Mesendoderm (in vitro differentiated cells): Measurements from ENCODE around the gene NUDCD3.

ENCODE experiments used
- DNase-seq: peaks from one replicate; pipeline ENCODE4 v3.0.0; 2013
- H2AK5ac ChIP-seq: 2 replicates; pipeline ENCODE4 v1.6.1; 2013; ENCODE audit warnings: low read length, inconsistent platforms
- H2BK120ac ChIP-seq: 2 replicates; pipeline ENCODE4 v1.6.1; 2013; ENCODE audit warnings: low read depth, mild to moderate bottlenecking, low read length, moderate library complexity, mixed read lengths
- H2BK15ac ChIP-seq: replicated peaks from 2 replicates; pipeline ENCODE4 v1.6.1; 2013; ENCODE audit warnings: low read depth, mild to moderate bottlenecking, moderate library complexity
- H2BK5ac ChIP-seq: 2 replicates; pipeline ENCODE4 v1.6.1; 2013; ENCODE audit warnings: low read length, inconsistent platforms
- H3K18ac ChIP-seq: 2 replicates; pipeline ENCODE4 v1.6.1; 2013; ENCODE audit warnings: mild to moderate bottlenecking, low read length, mixed read lengths
- H3K23ac ChIP-seq: one replicate; pipeline ENCODE4 v1.6.1; 2013; ENCODE audit warnings: low read length
- H3K27ac ChIP-seq: 2 replicates; pipeline ENCODE4 v1.5.1; 2013; ENCODE audit warnings: low read depth, mild to moderate bottlenecking, inconsistent platforms, low read length, moderate library complexity
- H3K27me3 ChIP-seq: 2 replicates; pipeline ENCODE4 v1.6.1; 2013; ENCODE audit warnings: low read length, control low read depth, mild to moderate bottlenecking, inconsistent platforms; ENCODE audit not compliant: insufficient read depth, poor library complexity
- H3K36me3 ChIP-seq: 2 replicates; pipeline ENCODE4 v1.6.1; 2013; ENCODE audit warnings: low read length, inconsistent platforms; ENCODE audit not compliant: control insufficient read depth, insufficient read depth
- H3K4ac ChIP-seq: one replicate; pipeline ENCODE4 v1.6.1; 2013; ENCODE audit warnings: low read depth, mild to moderate bottlenecking, low read length, moderate library complexity
- H3K4me1 ChIP-seq: 2 replicates; pipeline ENCODE4 v1.6.1; 2013; ENCODE audit warnings: low read depth, low read length, inconsistent platforms; ENCODE audit not compliant: control insufficient read depth
- H3K4me2 ChIP-seq: 2 replicates; pipeline ENCODE4 v1.6.1; 2013; ENCODE audit warnings: low read length
- H3K4me3 ChIP-seq: 2 replicates; pipeline ENCODE4 v1.5.1; 2013; ENCODE audit warnings: mild to moderate bottlenecking, low read length
- H3K56ac ChIP-seq: one replicate; pipeline ENCODE4 v1.6.1; 2013; ENCODE audit warnings: low read length
- H3K79me1 ChIP-seq: 2 replicates; pipeline ENCODE4 v1.6.1; 2013; ENCODE audit warnings: low read length, inconsistent platforms
- H3K79me2 ChIP-seq: 2 replicates; pipeline ENCODE4 v1.6.1; 2013; ENCODE audit warnings: mild to moderate bottlenecking, low read length; ENCODE audit not compliant: control insufficient read depth, insufficient read depth
- H3K9ac ChIP-seq: 2 replicates; pipeline ENCODE4 v1.6.1; 2013; ENCODE audit warnings: low read length, inconsistent platforms
- H4K5ac ChIP-seq: one replicate; pipeline ENCODE4 v1.6.1; 2013; ENCODE audit warnings: low read length
- H4K8ac ChIP-seq: one replicate; pipeline ENCODE4 v1.6.1; 2013; ENCODE audit warnings: low read depth, mild to moderate bottlenecking, control low read depth, low read length, moderate library complexity
- WGBS: extraction: QIAGEN DNeasy Blood & Tissue Kit; methylation state at CpG from one replicate; pipeline ENCODE4 v1.1.7; 2013; ENCODE audit warnings: low lambda C conversion rate, missing lambda C conversion rate; ENCODE audit not compliant: insufficient coverage; ENCODE audit errors: extremely low coverage; 5-methylcytosine and 5-hydroxymethylcytosine counted together

Gene NUDCD3

GRCh38 chr7:44536090-44536489 lies 45.6 kb upstream of the NUDCD3 start:
- no CpG with 5 or more reads among the region's 10 CpGs for WGBS
- no peak overlapping the region for H3K18ac ChIP-seq
- H2BK120ac ChIP-seq: no peak overlapping the region

GRCh38 chr7:44535348-44536064 lies 45.0 kb upstream of the NUDCD3 start:
- no peak overlapping the region for H3K18ac ChIP-seq
- H3K9ac ChIP-seq: no peak overlapping the region
- no peaks in the 10 kb centered on the region for H3K79me1 ChIP-seq
- no CpG with 5 or more reads among the region's 8 CpGs for WGBS
- no peaks in the 10 kb centered on the region for H3K4me1 ChIP-seq
- no peak overlapping the region for H2BK120ac ChIP-seq
- no peaks in the 10 kb centered on the region for H3K36me3 ChIP-seq
- H2AK5ac ChIP-seq: no peak overlapping the region
- no peak overlapping the region for H2BK15ac ChIP-seq
- H4K8ac ChIP-seq: no peak overlapping the region
- H3K4ac ChIP-seq: no peak overlapping the region
- H3K27me3 ChIP-seq: no peaks in the 10 kb centered on the region
- H3K4me2 ChIP-seq: no peak overlapping the region
- no peak overlapping the region for H4K5ac ChIP-seq
- no peak for DNase-seq
- H3K56ac ChIP-seq: no peak overlapping the region
- H2BK5ac ChIP-seq: no peak overlapping the region
- H3K4me3 ChIP-seq: no peak overlapping the region
- no peak overlapping the region for H3K27ac ChIP-seq
- no peak overlapping the region for H3K23ac ChIP-seq
- H3K79me2 ChIP-seq: no peaks in the 10 kb centered on the region

More at GRCh38 chr7:44536090-44536489, 45.6 kb upstream of the NUDCD3 start:
- Histone ChIP-seq H3K79me2 (no peaks in the 10 kb centered on the region), H4K5ac (no peak overlapping the region), H3K27me3 (no peaks in the 10 kb centered on the region), H3K9ac (no peak overlapping the region), H3K4me3 (no peak overlapping the region), H2BK15ac (no peak overlapping the region), H2BK5ac (no peak overlapping the region), H4K8ac (no peak overlapping the region), H3K4me1 (no peaks in the 10 kb centered on the region), H3K4ac (no peak overlapping the region), H3K79me1 (no peaks in the 10 kb centered on the region), H3K23ac (no peak overlapping the region), H3K56ac (no peak overlapping the region), H3K36me3 (no peaks in the 10 kb centered on the region), H2AK5ac (no peak overlapping the region), H3K4me2 (no peak overlapping the region), H3K27ac (no peak overlapping the region)
- no peak for DNase-seq

- no peak overlapping the region for H2BK120ac ChIP-seq
- no peak overlapping the region for H4K8ac ChIP-seq
- H2AK5ac ChIP-seq: no peak overlapping the region
- H3K36me3 ChIP-seq: no peaks in the 10 kb centered on the region
- no peaks in the 10 kb centered on the region for H3K4me1 ChIP-seq
- no peak overlapping the region for H3K27ac ChIP-seq
- H3K79me2 ChIP-seq: no peaks in the 10 kb centered on the region
- H3K79me1 ChIP-seq: no peaks in the 10 kb centered on the region
- peak; percentile 79 for DNase-seq
- H2BK5ac ChIP-seq: no peak overlapping the region
- no peak overlapping the region for H3K23ac ChIP-seq
- H3K56ac ChIP-seq: no peak overlapping the region
- no peak overlapping the region for H3K4ac ChIP-seq
- H4K5ac ChIP-seq: no peak overlapping the region
- H3K9ac ChIP-seq: no peak overlapping the region
- no CpG with 5 or more reads among the region's 7 CpGs for WGBS
- no peaks in the 10 kb centered on the region for H3K27me3 ChIP-seq
- H2BK15ac ChIP-seq: no peak overlapping the region
- H3K18ac ChIP-seq: no peak overlapping the region
- no peak overlapping the region for H3K4me3 ChIP-seq
- H3K4me2 ChIP-seq: no peak overlapping the region
Measured at GRCh38 chr7:44534501-44534900, 44.0 kb upstream of the NUDCD3 start.

GRCh38 chr7:44534087-44534486 lies 43.6 kb upstream of the NUDCD3 start:
- Histone ChIP-seq H3K9ac (no peak overlapping the region), H3K23ac (no peak overlapping the region), H3K4ac (no peak overlapping the region), H3K4me1 (no peaks in the 10 kb centered on the region), H3K4me2 (no peak overlapping the region), H3K79me2 (no peaks in the 10 kb centered on the region), H3K27me3 (no peaks in the 10 kb centered on the region), H3K56ac (no peak overlapping the region), H2BK5ac (no peak overlapping the region), H4K8ac (no peak overlapping the region), H3K36me3 (no peaks in the 10 kb centered on the region), H3K27ac (no peak overlapping the region), H4K5ac (no peak overlapping the region), H2BK15ac (no peak overlapping the region), H3K18ac (no peak overlapping the region), H2BK120ac (no peak overlapping the region), H2AK5ac (no peak overlapping the region), H3K79me1 (no peaks in the 10 kb centered on the region), H3K4me3 (no peak overlapping the region)
- WGBS: no CpG with 5 or more reads among the region's 5 CpGs
- DNase-seq: no peak

- Histone ChIP-seq H3K4ac (no peak overlapping the region), H3K4me2 (no peak overlapping the region), H3K79me1 (no peaks in the 10 kb centered on the region), H4K8ac (no peak overlapping the region), H3K36me3 (no peaks in the 10 kb centered on the region), H4K5ac (no peak overlapping the region), H2BK15ac (no peak overlapping the region), H2AK5ac (no peak overlapping the region), H2BK120ac (no peak overlapping the region), H3K27me3 (no peaks in the 10 kb centered on the region), H3K27ac (no peak overlapping the region), H3K4me3 (no peak overlapping the region), H3K79me2 (no peaks in the 10 kb centered on the region), H2BK5ac (no peak overlapping the region), H3K9ac (no peak overlapping the region), H3K18ac (no peak overlapping the region), H3K4me1 (no peaks in the 10 kb centered on the region), H3K56ac (no peak overlapping the region), H3K23ac (no peak overlapping the region)
- no peak for DNase-seq
- no CpG with 5 or more reads among the region's 8 CpGs for WGBS
Measured at GRCh38 chr7:44533301-44534055, 43.0 kb upstream of the NUDCD3 start.
